ENCODE data around the gene DLK1. TPM values are rescaled to one million over a fixed set of nuclear protein-coding genes. Genes with fewer than 3 reads are reported as not detected.
A peak's percentile ranks its signal among the peaks of the same experiment; 100 is the strongest.

DLK1 gene
- total and polyA plus RNA-seq, 2 donors from 2014 or later, result 0.17 TPM; not detected in 1

DNA sequence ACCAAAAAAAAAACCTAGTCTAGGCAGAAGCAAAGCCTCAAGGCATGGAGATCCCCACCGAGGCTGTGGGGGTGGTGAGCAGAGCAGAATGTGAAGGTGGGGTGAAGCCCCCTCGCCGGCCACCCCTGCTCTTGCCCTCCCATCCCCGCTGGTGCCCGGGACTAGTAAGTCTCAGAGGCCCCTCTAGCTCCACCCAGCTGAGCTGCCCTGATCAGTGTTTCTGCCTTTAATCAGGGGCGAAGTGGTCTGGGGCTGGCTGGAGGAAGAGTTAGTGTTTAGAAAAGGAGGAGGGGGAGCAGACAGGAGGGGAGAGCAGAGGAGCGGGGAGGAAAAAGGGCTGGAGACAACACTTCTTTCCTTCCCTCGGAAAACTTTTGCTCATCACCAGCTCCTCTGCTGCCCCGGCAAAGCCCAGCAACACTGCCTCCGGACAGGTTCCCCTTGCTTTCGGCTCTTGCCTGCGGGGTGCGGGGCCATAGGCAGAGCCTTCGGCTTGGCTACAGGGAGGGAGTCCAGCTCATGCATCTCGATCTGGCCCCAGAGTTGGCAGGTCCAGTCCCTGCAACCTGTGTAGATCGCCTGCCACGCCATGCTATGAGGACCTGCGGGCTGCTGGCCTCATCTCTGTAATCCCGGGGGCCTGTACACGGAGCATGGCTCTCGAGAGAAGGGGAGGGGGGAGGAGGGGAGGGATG is 3.4 kb upstream of the DLK1 start:
- Histone ChIP-seq H3K9ac (ENCODE audit: low read length in 3 of 3) (no peak overlapping the region), H3K9me3 (ENCODE audit: control insufficient read depth in 2 of 3, insufficient read depth in 1 of 3, low read length in 3 of 3) (no peaks in the 10 kb centered on the region), H3K27ac (ENCODE audit: low read depth in 2 of 2, low read length in 2 of 2) (no peak overlapping the region), H3K36me3 (ENCODE audit: control insufficient read depth in 2 of 3, insufficient read depth in 3 of 3, low read length in 3 of 3) (no peaks in the 10 kb centered on the region), H3K27me3 (ENCODE audit: control insufficient read depth, insufficient read depth, low read length) (peaks cover 20% of the 10 kb centered on the region), H3K4me1 (ENCODE audit: control insufficient read depth in 2 of 3, insufficient read depth in 2 of 3, low read depth in 1 of 3, low read length in 3 of 3) (no peaks in the 10 kb centered on the region), H3K4me3 (ENCODE audit: low read length in 3 of 3) (no peak overlapping the region)
- FAIRE-seq, result no peak
- DNase-seq, result peak in 1 of 5 donors; percentile 58
- TF ChIP-seq, protein P1, sequence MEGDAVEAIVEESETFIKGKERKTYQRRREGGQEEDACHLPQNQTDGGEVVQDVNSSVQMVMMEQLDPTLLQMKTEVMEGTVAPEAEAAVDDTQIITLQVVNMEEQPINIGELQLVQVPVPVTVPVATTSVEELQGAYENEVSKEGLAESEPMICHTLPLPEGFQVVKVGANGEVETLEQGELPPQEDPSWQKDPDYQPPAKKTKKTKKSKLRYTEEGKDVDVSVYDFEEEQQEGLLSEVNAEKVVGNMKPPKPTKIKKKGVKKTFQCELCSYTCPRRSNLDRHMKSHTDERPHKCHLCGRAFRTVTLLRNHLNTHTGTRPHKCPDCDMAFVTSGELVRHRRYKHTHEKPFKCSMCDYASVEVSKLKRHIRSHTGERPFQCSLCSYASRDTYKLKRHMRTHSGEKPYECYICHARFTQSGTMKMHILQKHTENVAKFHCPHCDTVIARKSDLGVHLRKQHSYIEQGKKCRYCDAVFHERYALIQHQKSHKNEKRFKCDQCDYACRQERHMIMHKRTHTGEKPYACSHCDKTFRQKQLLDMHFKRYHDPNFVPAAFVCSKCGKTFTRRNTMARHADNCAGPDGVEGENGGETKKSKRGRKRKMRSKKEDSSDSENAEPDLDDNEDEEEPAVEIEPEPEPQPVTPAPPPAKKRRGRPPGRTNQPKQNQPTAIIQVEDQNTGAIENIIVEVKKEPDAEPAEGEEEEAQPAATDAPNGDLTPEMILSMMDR (IDR thresholded peaks at IDR 0.05; ENCODE audit: borderline replicate concordance, extremely low read depth, insufficient read depth), result no peak
- intact Hi-C loops (cut with DNase I), result no loop called here

DNA sequence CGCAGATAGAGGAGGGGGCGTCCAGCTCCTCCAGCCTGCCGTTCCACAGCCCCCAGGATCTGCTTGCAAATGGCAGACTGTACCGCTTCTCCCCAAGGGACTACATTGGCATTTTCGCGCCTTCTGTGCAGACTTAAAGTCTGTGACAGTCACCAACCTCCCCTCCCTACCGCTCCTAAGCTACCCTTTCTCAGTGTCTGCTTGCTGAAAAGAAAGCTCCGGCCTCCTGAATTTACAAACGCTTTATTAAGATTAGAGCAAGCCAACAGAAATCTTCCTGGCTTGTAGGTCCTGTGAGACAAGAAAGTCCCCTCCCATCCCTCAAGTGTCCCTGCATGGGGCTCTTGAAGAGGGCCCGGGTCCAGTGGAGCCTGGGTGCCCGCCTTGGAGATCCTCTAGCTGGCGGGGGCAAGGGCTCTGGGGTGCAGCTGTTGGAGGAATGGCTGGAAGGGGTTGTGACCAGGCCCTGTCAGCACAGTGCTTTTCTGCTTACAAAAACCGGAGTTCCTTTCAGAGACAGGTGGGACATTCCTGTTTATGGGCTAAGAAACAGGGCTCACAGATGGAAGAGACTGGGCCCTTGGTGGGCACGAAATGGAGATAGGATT is 2.8 kb upstream of the DLK1 start:
- FAIRE-seq (no peak), DNase-seq (peak in 1 of 5 donors; percentile 39)
- Histone ChIP-seq H3K27ac (ENCODE audit: low read depth in 2 of 2, low read length in 2 of 2) (no peak overlapping the region), H3K4me1 (ENCODE audit: control insufficient read depth in 2 of 3, insufficient read depth in 2 of 3, low read depth in 1 of 3, low read length in 3 of 3) (no peaks in the 10 kb centered on the region), H3K9ac (ENCODE audit: low read length in 3 of 3) (no peak overlapping the region), H3K4me3 (ENCODE audit: low read length in 3 of 3) (no peak overlapping the region), H3K36me3 (ENCODE audit: control insufficient read depth in 2 of 3, insufficient read depth in 3 of 3, low read length in 3 of 3) (no peaks in the 10 kb centered on the region), H3K27me3 (ENCODE audit: control insufficient read depth, insufficient read depth, low read length) (peaks cover 21% of the 10 kb centered on the region), H3K9me3 (ENCODE audit: control insufficient read depth in 2 of 3, insufficient read depth in 1 of 3, low read length in 3 of 3) (no peaks in the 10 kb centered on the region)
- intact Hi-C loops (cut with DNase I), result no loop called here
- TF ChIP-seq, protein P1 (IDR thresholded peaks at IDR 0.05; ENCODE audit: borderline replicate concordance, extremely low read depth, insufficient read depth), result no peak

DNA sequence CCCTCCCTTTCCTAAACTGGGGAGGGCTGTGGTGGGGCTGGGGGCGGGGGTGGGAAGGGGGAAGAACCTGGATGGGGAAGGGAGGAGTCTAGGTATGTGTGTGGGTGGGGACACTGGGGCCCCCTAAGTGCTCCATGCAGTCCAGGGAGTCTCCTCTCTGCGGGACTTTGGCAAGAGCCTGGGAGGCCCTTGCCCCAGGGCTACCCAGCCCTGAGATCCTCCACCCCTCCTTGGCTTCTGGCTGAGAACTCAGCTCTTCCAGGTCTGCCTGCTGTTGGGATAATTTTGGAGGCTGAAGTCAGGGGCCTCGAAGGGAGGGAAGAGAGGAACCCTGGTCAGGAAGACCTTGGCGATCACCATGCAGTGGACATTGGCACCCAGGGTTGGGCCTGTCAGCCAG is 2.2 kb upstream of the DLK1 start:
- intact Hi-C loops (cut with DNase I), result no loop called here
- no peak overlapping the region for H3K27ac ChIP-seq (ENCODE audit: low read depth in 2 of 2, low read length in 2 of 2)
- H3K4me1 ChIP-seq (ENCODE audit: control insufficient read depth in 2 of 3, insufficient read depth in 2 of 3, low read depth in 1 of 3, low read length in 3 of 3), result no peaks in the 10 kb centered on the region
- TF ChIP-seq, protein P1 (IDR thresholded peaks at IDR 0.05; ENCODE audit: borderline replicate concordance, extremely low read depth, insufficient read depth), result no peak
- H3K9me3 ChIP-seq (ENCODE audit: control insufficient read depth in 2 of 3, insufficient read depth in 1 of 3, low read length in 3 of 3), result no peaks in the 10 kb centered on the region
- DNase-seq, result no peak
- H3K36me3 ChIP-seq (ENCODE audit: control insufficient read depth in 2 of 3, insufficient read depth in 3 of 3, low read length in 3 of 3), result no peaks in the 10 kb centered on the region
- H3K9ac ChIP-seq (ENCODE audit: low read length in 3 of 3), result no peak overlapping the region
- FAIRE-seq, result no peak
- H3K4me3 ChIP-seq (ENCODE audit: low read length in 3 of 3), result no peak overlapping the region
- H3K27me3 ChIP-seq (ENCODE audit: control insufficient read depth, insufficient read depth, low read length), result peaks cover 22% of the 10 kb centered on the region

Data from kidney (tissue), 14 donors.